Choroid plexus epithelial cell (primary cell): Measurements from ENCODE around the gene PDS5A.

Source experiments
- DNase-seq: peaks from one replicate; pipeline ENCODE4 v3.0.0-alpha.2; 2010; ENCODE audit warnings: low read depth
- H3K4me3 ChIP-seq: 2 replicates; pipeline ENCODE4 v1.5.1; 2011; ENCODE audit warnings: low read depth, mild to moderate bottlenecking, control low read depth, low read length, moderate library complexity
- CTCF ChIP-seq: conservative IDR thresholded peaks from 2 replicates; pipeline ENCODE4 v1.5.1; 2011; ENCODE audit warnings: low read depth, mild to moderate bottlenecking, control low read depth, inconsistent platforms, low read length, moderate library complexity

The PDS5A gene

GRCh38 chr4:39883646-39884045 is 94.1 kb downstream of the PDS5A start:
- DNase-seq: peak; percentile 23
- no peak for TF ChIP-seq CTCF
- H3K4me3 ChIP-seq: no peak overlapping the region

- no peak for DNase-seq
- no peak for TF ChIP-seq CTCF
- H3K4me3 ChIP-seq: no peak overlapping the region
Measured at GRCh38 chr4:39881789-39882188, 95.9 kb downstream of the PDS5A start.

- H3K4me3 ChIP-seq: no peak overlapping the region
- TF ChIP-seq CTCF: no peak
- DNase-seq: no peak
Measured at GRCh38 chr4:39877971-39878370, 99.7 kb downstream of the PDS5A start.

GRCh38 chr4:39873823-39874222 is 103.9 kb downstream of the PDS5A start:
- peak; percentile 80 for DNase-seq
- TF ChIP-seq CTCF: no peak
- H3K4me3 ChIP-seq: no peak overlapping the region

- TF ChIP-seq CTCF: no peak
- no peak for DNase-seq
- H3K4me3 ChIP-seq: no peak overlapping the region
Measured at GRCh38 chr4:39865280-39865679, 112.4 kb downstream of the PDS5A start.

- no peak for TF ChIP-seq CTCF
- no peak for DNase-seq
- H3K4me3 ChIP-seq: no peak overlapping the region
Measured at GRCh38 chr4:39864391-39864790, 113.3 kb downstream of the PDS5A start.

GRCh38 chr4:39860804-39861203 is 116.9 kb downstream of the PDS5A start:
- no peak for TF ChIP-seq CTCF
- DNase-seq: no peak
- H3K4me3 ChIP-seq: no peak overlapping the region
